Karpas-422 (cell line): ENCODE measurements around the gene LMBRD2. TPM values are rescaled to one million over a fixed set of nuclear protein-coding genes. Genes with fewer than 3 reads are reported as not detected.
A peak's percentile ranks its signal among the peaks of the same experiment; 100 is the strongest.
"Not testable (repeated sequence)": the region's sequence is repeated elsewhere in the genome, so short reads cannot be mapped to it uniquely, and the experiment has no call there.

Experiments used
- DNase-seq: peaks from one replicate; pipeline ENCODE4 v3.0.0-alpha.2; 2015
- H2AFZ ChIP-seq: fragments of 200-600 bp; sonication (generic); 2 replicates; pipeline ENCODE4 v1.6.1; 2014; ENCODE audit warnings: antibody characterized with exemption, low read length, mixed read lengths
- H3K27ac ChIP-seq: fragments of 200-600 bp; sonication (generic); 2 replicates; pipeline ENCODE4 v1.5.1; 2014; ENCODE audit warnings: mild to moderate bottlenecking, low read length, moderate library complexity
- H3K27me3 ChIP-seq: fragments of 200-600 bp; sonication (generic); 2 replicates; pipeline ENCODE4 v1.6.1; 2014; ENCODE audit warnings: low read length, mixed read lengths
- H3K36me3 ChIP-seq: fragments of 200-600 bp; sonication (generic); 2 replicates; pipeline ENCODE4 v1.6.1; 2014; ENCODE audit warnings: low read length, mixed read lengths; ENCODE audit not compliant: insufficient read depth
- H3K4me1 ChIP-seq: fragments of 200-600 bp; sonication (generic); 2 replicates; pipeline ENCODE4 v1.6.1; 2014; ENCODE audit warnings: mild to moderate bottlenecking, low read length, mixed read lengths
- H3K4me2 ChIP-seq: fragments of 200-600 bp; sonication (generic); 2 replicates; pipeline ENCODE4 v1.6.1; 2014; ENCODE audit warnings: low read length, low read depth, mild to moderate bottlenecking; ENCODE audit not compliant: poor library complexity, severe bottlenecking
- H3K4me3 ChIP-seq: fragments of 200-600 bp; sonication (generic); 2 replicates; pipeline ENCODE4 v1.5.1; 2014; ENCODE audit warnings: mild to moderate bottlenecking, antibody characterized with exemption, low read length, mixed read lengths
- H3K79me2 ChIP-seq: fragments of 200-600 bp; sonication (generic); 2 replicates; pipeline ENCODE4 v1.6.1; 2014; ENCODE audit warnings: mild to moderate bottlenecking, low read length, mixed read lengths
- H3K9ac ChIP-seq: fragments of 200-600 bp; sonication (generic); 2 replicates; pipeline ENCODE4 v1.6.0; 2014; ENCODE audit warnings: low read length
- H3K9me2 ChIP-seq: fragments of 200-600 bp; sonication (generic), shearing (Covaris generic); replicated peaks from 2 replicates; pipeline ENCODE4 v1.6.0; 2014; ENCODE audit warnings: mild to moderate bottlenecking, low read length, moderate library complexity; ENCODE audit not compliant: insufficient read depth
- H3K9me3 ChIP-seq: fragments of 300-700, 200-600 bp; sonication (generic); 2 replicates; pipeline ENCODE4 v1.6.1; 2014; ENCODE audit warnings: low read length, mixed read lengths
- H4K20me1 ChIP-seq: fragments of 200-600 bp; sonication (generic); 2 replicates; pipeline ENCODE4 v1.6.1; 2014; ENCODE audit warnings: mild to moderate bottlenecking, antibody characterized with exemption, low read length, low read depth; ENCODE audit not compliant: insufficient read depth
- total RNA-seq: library from RNA; depleted of rRNA; stranded (reverse); fragments of >200 nt; shearing (Covaris generic); gene quantifications from 2 replicates; pipeline ENCODE4 v1.2.3, GENCODE V29; 2014; ENCODE audit warnings: low replicate concordance; rRNA removed

LMBRD2 gene
- total RNA-seq = 27.8 and 41.2 TPM in 2 replicates

DNA sequence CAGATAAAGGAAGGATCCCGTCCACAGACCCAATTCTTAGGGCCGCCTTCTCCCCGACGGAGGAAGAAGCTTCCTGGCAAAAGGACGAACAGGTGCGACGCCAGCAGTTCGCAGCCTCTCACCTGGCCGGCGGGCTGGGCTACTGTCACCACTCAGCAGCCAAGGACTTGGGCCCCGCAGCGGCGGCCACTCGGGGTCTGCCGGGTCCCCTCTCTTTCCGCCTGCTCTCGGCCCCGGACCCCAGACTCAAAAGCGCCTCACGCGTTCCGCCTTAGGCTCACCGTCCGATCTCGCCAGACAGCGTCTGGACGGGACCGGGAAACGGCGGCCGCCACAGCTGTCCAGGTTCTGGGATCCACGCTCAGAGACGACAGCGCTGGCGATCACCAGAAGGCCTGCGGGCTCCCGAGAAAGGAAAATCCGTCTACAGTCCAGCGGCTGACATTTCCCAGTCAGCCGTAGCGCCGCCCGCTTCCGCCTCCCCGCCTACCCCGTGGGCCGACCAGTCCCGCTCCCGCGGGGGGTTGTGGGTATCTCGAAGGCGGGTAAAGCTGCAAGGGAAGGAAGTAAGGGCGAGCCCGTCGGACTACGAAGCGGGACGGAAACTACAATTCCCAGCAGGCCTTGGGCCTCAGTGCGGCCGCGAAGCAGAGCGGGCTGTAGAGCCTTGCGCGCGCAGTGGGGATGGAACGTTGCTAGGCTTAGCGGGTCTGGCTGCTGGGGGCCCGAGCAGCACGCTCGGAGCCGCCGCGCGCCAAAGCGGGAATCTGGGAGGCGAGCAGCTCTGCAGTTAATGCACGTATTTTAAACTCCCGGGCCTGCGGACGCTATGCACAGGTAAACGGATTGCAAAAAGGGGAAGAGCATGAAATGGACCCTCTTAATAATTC lies at the start of gene LMBRD2, which contains the start of gene SKP2:
Gene LMBRD2 (minus strand): TSS at position 454 of the 890 bp plus-strand sequence. CDS start 8,538 bp downstream, outside the sequence.
Gene SKP2 (plus strand): TSS at position 678 of the 890 bp plus-strand sequence. CDS start 152 bp downstream, at position 830.
- H4K20me1 ChIP-seq = no peaks in the 10 kb centered on the region
- peak within 1 kb of the TSS; percentile 67 for H2AFZ ChIP-seq
- peaks cover 36% of the 10 kb centered on the region for H3K4me1 ChIP-seq
- H3K79me2 ChIP-seq = peaks cover 95% of the 10 kb centered on the region
- H3K4me2 ChIP-seq = peak within 1 kb of the TSS; percentile 93
- peak; percentile 99 for DNase-seq
- H3K9me2 ChIP-seq = no peaks in the 10 kb centered on the region
- H3K36me3 ChIP-seq = peaks cover 33% of the 10 kb centered on the region
- peak within 1 kb of the TSS; percentile 61 for H3K27ac ChIP-seq
- no peaks in the 10 kb centered on the region for H3K27me3 ChIP-seq
- no peaks in the 10 kb centered on the region for H3K9me3 ChIP-seq
- H3K4me3 ChIP-seq = peak within 1 kb of the TSS; percentile 79
- peak within 1 kb of the TSS; percentile 89 for H3K9ac ChIP-seq

DNA sequence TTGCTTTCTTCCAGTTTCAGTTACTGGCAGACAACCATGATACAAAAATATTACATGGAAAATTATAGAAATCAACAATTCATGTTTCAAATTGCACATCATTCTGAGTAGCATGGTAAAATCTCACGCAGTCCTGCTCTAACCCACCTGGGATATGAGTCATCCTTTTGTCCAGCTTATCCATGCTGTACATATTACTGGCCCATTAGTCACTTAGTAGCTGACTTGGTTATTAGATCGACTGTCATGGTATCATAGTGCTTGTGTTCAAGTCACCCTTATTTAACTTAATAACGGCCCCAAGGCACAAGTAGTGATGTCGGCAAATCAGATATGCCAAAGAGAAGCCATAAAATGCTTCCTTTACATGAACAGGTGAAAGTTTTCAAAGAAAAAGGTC lies 48.8 kb upstream of the LMBRD2 start:
- Histone ChIP-seq H3K9ac (no peak overlapping the region), H3K36me3 (peaks cover 36% of the 10 kb centered on the region), H3K4me2 (no peak overlapping the region), H4K20me1 (no peaks in the 10 kb centered on the region), H3K79me2 (peaks cover 15% of the 10 kb centered on the region), H3K4me1 (no peaks in the 10 kb centered on the region), H3K9me2 (no peaks in the 10 kb centered on the region), H3K27me3 (no peaks in the 10 kb centered on the region), H3K27ac (no peak overlapping the region), H3K4me3 (no peak overlapping the region), H2AFZ (no peak overlapping the region), H3K9me3 (no peaks in the 10 kb centered on the region)
- DNase-seq = no peak

DNA sequence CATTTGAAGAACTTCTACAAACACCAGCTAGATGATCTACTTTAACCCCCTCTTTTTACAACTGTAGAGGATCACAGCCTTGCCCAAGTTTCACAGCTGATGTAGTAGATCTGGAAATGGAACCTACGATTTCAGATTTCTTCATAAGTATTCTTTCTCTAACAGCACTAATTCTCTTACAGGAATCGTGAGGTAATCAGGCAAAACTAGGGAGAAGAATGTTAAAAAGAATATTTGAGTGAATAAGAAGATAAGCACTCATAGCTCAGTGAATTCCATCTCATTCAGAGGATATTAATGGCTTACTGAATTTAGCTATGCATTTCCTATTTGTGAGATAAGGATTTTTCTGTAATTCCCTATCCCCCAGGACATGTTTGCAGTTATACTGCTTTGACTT lies 47.9 kb upstream of the LMBRD2 start:
- Histone ChIP-seq H3K27me3 (no peaks in the 10 kb centered on the region), H4K20me1 (no peaks in the 10 kb centered on the region), H3K4me3 (no peak overlapping the region), H3K9me2 (no peaks in the 10 kb centered on the region), H3K4me1 (no peaks in the 10 kb centered on the region), H3K9ac (no peak overlapping the region), H3K79me2 (peaks cover 10% of the 10 kb centered on the region), H3K27ac (no peak overlapping the region), H3K9me3 (no peaks in the 10 kb centered on the region), H3K36me3 (peaks cover 36% of the 10 kb centered on the region), H3K4me2 (no peak overlapping the region), H2AFZ (no peak overlapping the region)
- DNase-seq = no peak

DNA sequence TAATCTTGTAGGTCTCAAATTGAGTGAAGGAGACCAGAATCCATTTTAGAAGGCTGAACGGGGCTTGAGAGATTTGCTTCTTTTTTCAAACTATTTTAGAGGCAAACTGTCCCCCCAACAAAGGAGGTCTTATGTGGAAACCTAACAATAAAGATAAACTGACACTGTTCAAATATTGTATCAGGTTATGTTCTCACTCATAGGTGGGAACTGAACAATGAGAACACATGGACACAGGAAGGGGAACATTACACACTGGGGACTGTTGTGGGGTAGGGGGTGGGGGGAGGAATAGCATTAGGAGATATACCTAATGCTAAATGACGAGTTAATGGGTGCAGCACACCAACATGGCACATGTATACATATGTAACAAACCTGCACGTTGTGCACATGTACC lies 47.1 kb upstream of the LMBRD2 start:
- not testable (repeated sequence) for DNase-seq, H3K79me2 ChIP-seq, H3K9ac ChIP-seq, H3K27me3 ChIP-seq, H2AFZ ChIP-seq, H3K4me2 ChIP-seq, H3K27ac ChIP-seq, H3K9me3 ChIP-seq, H4K20me1 ChIP-seq, H3K4me3 ChIP-seq, H3K4me1 ChIP-seq, H3K9me2 ChIP-seq
- H3K36me3 ChIP-seq = peaks cover 43% of the 10 kb centered on the region

DNA sequence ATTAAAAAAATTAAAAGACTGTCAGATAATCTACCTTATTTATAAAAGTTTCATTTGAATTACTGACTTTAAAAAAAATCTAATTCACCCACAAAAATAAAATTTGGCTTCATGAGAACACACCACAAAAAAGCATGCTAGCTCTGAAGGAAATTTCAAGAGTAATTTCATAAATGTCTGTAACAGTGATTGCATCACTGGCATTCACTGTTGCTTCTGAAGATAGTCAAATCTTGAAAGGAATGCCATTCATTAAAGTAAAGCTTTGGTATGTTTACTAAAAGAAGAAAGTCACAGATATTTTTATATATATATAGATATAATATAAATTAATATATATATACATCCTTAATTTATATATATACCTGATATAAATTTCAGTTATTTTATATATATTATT lies 46.6 kb upstream of the LMBRD2 start:
- Histone ChIP-seq H3K27me3 (no peaks in the 10 kb centered on the region), H2AFZ (no peak overlapping the region), H3K9me2 (no peaks in the 10 kb centered on the region), H3K4me1 (no peaks in the 10 kb centered on the region), H4K20me1 (no peaks in the 10 kb centered on the region), H3K4me2 (no peak overlapping the region), H3K79me2 (no peaks in the 10 kb centered on the region; the same call in 1 of the 2 replicates), H3K36me3 (peaks cover 48% of the 10 kb centered on the region), H3K27ac (no peak overlapping the region), H3K4me3 (no peak overlapping the region), H3K9me3 (no peaks in the 10 kb centered on the region), H3K9ac (no peak overlapping the region)
- no peak for DNase-seq

DNA sequence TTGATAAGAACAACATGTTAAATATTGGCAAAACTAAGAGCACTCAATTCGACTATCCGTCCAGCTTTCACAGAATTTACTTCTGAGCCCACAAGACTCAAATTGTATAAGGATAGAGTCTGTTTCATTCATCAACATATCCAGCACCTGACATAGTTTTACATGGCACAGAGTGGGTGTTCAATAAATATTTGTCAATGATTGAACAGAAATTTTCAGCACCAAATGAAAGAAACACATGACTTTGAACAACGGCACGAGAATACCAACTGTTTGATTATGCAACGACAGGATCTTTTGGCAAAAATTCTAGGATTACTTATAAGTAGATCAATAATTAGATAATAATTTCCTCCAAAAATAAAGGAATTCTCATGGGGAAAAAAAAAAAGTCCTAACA lies 42.1 kb upstream of the LMBRD2 start:
- no peaks in the 10 kb centered on the region for H3K27me3 ChIP-seq
- no peak overlapping the region for H3K4me2 ChIP-seq
- H3K36me3 ChIP-seq = peaks cover 56% of the 10 kb centered on the region
- H3K27ac ChIP-seq = no peak overlapping the region
- H3K9me3 ChIP-seq = no peaks in the 10 kb centered on the region
- no peaks in the 10 kb centered on the region for H3K9me2 ChIP-seq
- H4K20me1 ChIP-seq = no peaks in the 10 kb centered on the region
- H2AFZ ChIP-seq = no peak overlapping the region
- no peaks in the 10 kb centered on the region for H3K79me2 ChIP-seq
- H3K4me3 ChIP-seq = no peak overlapping the region
- no peaks in the 10 kb centered on the region for H3K4me1 ChIP-seq
- no peak overlapping the region for H3K9ac ChIP-seq
- no peak for DNase-seq

DNA sequence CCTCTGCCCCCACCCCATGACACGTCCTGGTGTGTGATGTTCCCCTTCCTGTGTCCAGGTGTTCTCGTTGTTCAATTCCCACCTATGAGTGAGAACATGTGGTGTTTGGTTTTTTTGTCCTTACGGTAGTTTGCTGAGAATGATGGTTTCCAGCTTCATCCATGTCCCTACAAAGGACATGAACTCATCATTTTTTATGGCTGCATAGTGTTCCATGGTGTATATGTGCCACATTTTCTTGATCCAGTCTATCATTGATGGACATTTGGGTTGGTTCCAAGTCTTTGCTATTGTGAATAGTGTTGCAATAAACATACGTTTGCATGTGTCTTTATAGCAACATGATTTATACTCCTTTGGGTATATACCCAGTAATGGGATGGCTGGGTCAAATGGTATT lies 32.7 kb upstream of the LMBRD2 start:
- peaks cover 48% of the 10 kb centered on the region for H3K36me3 ChIP-seq
- not testable (repeated sequence) for H2AFZ ChIP-seq, H3K9me2 ChIP-seq, H3K9ac ChIP-seq, H4K20me1 ChIP-seq, H3K27ac ChIP-seq, H3K4me2 ChIP-seq, H3K27me3 ChIP-seq, H3K9me3 ChIP-seq, H3K4me3 ChIP-seq, DNase-seq, H3K4me1 ChIP-seq
- peaks cover 15% of the 10 kb centered on the region; the same call in 1 of the 2 replicates for H3K79me2 ChIP-seq

DNA sequence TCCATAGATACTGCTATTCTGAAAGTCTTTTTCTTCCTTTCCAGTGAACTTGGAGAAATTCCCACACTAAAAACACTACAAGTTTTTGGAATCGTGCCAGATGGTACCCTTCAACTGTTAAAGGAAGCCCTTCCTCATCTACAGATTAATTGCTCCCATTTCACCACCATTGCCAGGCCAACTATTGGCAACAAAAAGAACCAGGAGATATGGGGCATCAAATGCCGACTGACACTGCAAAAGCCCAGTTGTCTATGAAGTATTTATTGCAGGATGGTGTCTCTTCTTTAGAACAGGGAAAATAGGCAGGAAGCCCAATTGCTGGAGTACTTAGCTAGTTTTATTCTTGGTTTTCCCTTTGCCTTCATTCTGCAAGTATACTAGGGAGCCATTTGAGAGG lies 30.1 kb upstream of the LMBRD2 start:
- H3K9me2 ChIP-seq = no peaks in the 10 kb centered on the region
- no peaks in the 10 kb centered on the region for H4K20me1 ChIP-seq
- DNase-seq = no peak
- no peak overlapping the region for H3K4me2 ChIP-seq
- no peak overlapping the region for H3K27ac ChIP-seq
- peaks cover 20% of the 10 kb centered on the region for H3K79me2 ChIP-seq
- H3K36me3 ChIP-seq = peaks cover 67% of the 10 kb centered on the region
- no peak overlapping the region for H3K9ac ChIP-seq
- H3K4me3 ChIP-seq = no peak overlapping the region
- no peaks in the 10 kb centered on the region for H3K27me3 ChIP-seq
- H3K9me3 ChIP-seq = no peaks in the 10 kb centered on the region
- no peak overlapping the region for H2AFZ ChIP-seq
- H3K4me1 ChIP-seq = peaks cover 12% of the 10 kb centered on the region
